ENCODE results near the gene TCAP.

DNA sequence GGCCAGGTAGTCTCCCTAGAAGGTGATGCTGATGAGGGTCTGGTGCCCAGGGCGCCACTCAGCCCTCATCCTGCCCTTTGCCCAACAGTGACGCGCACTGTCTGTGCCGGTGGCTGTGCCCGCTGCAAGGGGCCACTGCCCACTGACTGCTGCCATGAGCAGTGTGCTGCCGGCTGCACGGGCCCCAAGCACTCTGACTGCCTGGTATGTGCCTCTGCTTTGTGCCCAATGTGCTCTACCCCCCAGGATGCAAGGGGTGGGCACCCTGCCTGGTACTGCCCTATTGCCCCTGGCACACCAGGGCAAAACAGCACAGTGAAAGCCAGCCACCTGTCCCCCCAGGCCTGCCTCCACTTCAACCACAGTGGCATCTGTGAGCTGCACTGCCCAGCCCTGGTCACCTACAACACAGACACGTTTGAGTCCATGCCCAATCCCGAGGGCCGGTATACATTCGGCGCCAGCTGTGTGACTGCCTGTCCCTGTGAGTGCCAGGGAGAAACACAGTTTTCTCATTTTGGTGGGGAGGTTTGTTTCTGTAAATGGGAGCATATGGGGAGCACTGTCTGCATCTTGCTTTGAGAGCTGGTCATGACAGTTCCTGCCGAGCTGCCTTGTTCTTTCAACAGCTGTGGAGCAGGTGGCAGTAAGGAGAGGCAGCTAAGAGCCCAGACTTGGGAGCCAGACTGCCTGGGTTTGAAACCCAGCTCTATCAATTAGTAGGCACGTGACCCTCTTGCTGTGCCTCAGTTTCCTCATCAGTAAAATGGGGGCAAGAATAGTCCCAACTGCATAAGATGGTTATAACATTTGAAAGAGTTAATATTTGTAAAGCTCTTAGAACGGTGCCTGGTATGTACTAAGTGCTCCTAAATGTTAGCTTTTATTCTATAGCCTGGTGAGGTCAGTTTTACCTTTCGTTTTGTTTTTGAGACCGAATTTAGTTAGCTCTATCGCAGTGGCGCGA, 45.1 kb downstream of the TCAP start:
- TF ChIP-seq, protein P1, sequence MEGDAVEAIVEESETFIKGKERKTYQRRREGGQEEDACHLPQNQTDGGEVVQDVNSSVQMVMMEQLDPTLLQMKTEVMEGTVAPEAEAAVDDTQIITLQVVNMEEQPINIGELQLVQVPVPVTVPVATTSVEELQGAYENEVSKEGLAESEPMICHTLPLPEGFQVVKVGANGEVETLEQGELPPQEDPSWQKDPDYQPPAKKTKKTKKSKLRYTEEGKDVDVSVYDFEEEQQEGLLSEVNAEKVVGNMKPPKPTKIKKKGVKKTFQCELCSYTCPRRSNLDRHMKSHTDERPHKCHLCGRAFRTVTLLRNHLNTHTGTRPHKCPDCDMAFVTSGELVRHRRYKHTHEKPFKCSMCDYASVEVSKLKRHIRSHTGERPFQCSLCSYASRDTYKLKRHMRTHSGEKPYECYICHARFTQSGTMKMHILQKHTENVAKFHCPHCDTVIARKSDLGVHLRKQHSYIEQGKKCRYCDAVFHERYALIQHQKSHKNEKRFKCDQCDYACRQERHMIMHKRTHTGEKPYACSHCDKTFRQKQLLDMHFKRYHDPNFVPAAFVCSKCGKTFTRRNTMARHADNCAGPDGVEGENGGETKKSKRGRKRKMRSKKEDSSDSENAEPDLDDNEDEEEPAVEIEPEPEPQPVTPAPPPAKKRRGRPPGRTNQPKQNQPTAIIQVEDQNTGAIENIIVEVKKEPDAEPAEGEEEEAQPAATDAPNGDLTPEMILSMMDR (IDR thresholded peaks at IDR 0.05; ENCODE audit: insufficient read depth, low read length, poor library complexity, severe bottlenecking): no peak
- TF ChIP-seq EZH2phosphoT487 (conservative IDR thresholded peaks at IDR 0.05; ENCODE audit: low read length): no peak

Measured in SU-DHL-6 (cell line).